Tibial nerve (tissue), 4 donors: Measurements from ENCODE around the gene CHKA. TPM values are rescaled to one million over a fixed set of nuclear protein-coding genes. Genes with fewer than 3 reads are reported as not detected.

Experiments
- DNase-seq, 2 donors: peaks; one replicate each; pipeline ENCODE4 v3.0.0-alpha.2; 2019; ENCODE audit warnings: low spot score in 2 of 2
- H3K27ac ChIP-seq, 4 donors: fragments of 200-600 bp; sonication (generic) in 3 of 4; one replicate each; pipeline ENCODE4 v1.5.1; 2017 to 2019; ENCODE audit warnings: mild to moderate bottlenecking in 1 of 4
- H3K27me3 ChIP-seq, 2 donors: fragments of 200-600 bp; sonication (generic) in 1 of 2; one replicate each; pipeline versions ENCODE4 v1.5.1 to v1.6.0; 2017 to 2019
- H3K36me3 ChIP-seq, 3 donors: fragments of 200-600 bp; sonication (generic); one replicate each; pipeline ENCODE4 v1.5.1; 2018 to 2019
- H3K4me1 ChIP-seq, 4 donors: fragments of 200-600 bp; sonication (generic) in 3 of 4; one replicate each; pipeline ENCODE4 v1.5.1; 2017 to 2019
- H3K4me3 ChIP-seq, 4 donors: fragments of 200-600 bp; sonication (generic) in 3 of 4; one replicate each; pipeline ENCODE4 v1.5.1; 2017 to 2019; ENCODE audit warnings: mild to moderate bottlenecking in 1 of 4, moderate library complexity in 1 of 4
- H3K9me3 ChIP-seq, 4 donors: fragments of 200-600 bp; sonication (generic) in 3 of 4; one replicate each; pipeline ENCODE4 v1.5.1; 2017 to 2019
- CTCF ChIP-seq, 5 experiments: fragments of 200-600 bp in 3 of 5; fragments of 450-650 bp in 2 of 5; sonication (generic) in 3 of 5; IDR thresholded peaks; one replicate each; pipeline ENCODE4 v1.5.1; 2016 to 2019; ENCODE audit warnings: antibody characterized with exemption in 5 of 5, mild to moderate bottlenecking in 3 of 5, moderate library complexity in 2 of 5
- EP300 ChIP-seq, 2 donors: sonication (generic); formaldehyde crosslinking; IDR thresholded peaks; one replicate each; pipeline ENCODE4 v1.6.1; 2017; ENCODE audit warnings: antibody characterized with exemption in 2 of 2, mild to moderate bottlenecking in 1 of 2
- POLR2A ChIP-seq, 2 donors: fragments of 450-650 bp; IDR thresholded peaks; one replicate each; pipeline ENCODE4 v1.6.1; 2017; ENCODE audit warnings: antibody characterized with exemption in 2 of 2, mild to moderate bottlenecking in 2 of 2, moderate library complexity in 2 of 2
- WGBS, 2 donors: methylation state at CpG; one replicate each; pipeline ENCODE4 v1.1.5; 2018; 5-methylcytosine and 5-hydroxymethylcytosine counted together
- total RNA-seq, 4 donors: library from RNA; depleted of rRNA; stranded (reverse); fragments of >200 nt; gene quantifications; one replicate each; pipeline ENCODE4 v1.1.0, GENCODE V29; 2016

CHKA gene
- total RNA-seq, result 10 to 100 TPM; 53.7 to 83.9 (median 78.0) TPM

- Histone ChIP-seq H3K4me3 (peak within 1 kb of the TSS; percentile 56 to 84 (median 72)), H3K4me1 (peaks cover 0 to 50% (median 37%) of the 10 kb centered on the region in 4 donors), H3K27ac (peak within 1 kb of the TSS; percentile 96 to 100 (median 100)), H3K27me3 (no peaks in the 10 kb centered on the region), H3K9me3 (no peaks in the 10 kb centered on the region), H3K36me3 (no peaks in the 10 kb centered on the region)
- TF ChIP-seq EP300 (IDR thresholded peaks at IDR 0.05), result peak; percentile 50 to 84
- TF ChIP-seq CTCF (IDR thresholded peaks at IDR 0.05), result peak in 2 of 5 experiments; percentile 42 to 49
- TF ChIP-seq POLR2A (IDR thresholded peaks at IDR 0.05), result peak; percentile 96 to 97
- DNase-seq, result peak; percentile 84 to 87
- 1% methylated on average over 32 to 67 of the region's 107 CpGs for WGBS, 2 donors
These were observed at the start of gene CHKA for GRCh38 chr11:68121067-68121899. Gene CHKA, minus strand, starts transcription at chr11:68121388. Its CDS starts 211 bp downstream, at chr11:68121177.

DNA sequence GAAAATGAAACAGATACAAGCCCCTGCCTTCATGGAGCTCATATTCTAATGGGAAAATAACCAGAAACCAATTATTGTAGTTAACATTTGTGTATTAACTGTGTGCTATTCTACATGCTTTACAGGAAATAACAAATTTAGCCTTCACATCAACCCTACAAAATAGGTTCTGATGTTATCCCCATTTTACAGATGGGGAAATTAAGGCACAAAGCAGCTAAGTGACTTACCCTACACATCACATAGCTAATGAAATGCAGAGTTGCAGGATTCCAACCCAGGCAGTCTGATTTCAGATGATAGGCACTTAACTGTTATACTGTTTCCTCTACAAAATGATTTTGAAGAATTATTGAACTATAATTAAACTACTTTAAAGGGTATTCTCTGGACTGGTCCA is 48.3 kb upstream of the CHKA start:
- no peak for DNase-seq
- Histone ChIP-seq H3K4me1 (no peaks in the 10 kb centered on the region), H3K4me3 (no peak overlapping the region), H3K27me3 (no peaks in the 10 kb centered on the region), H3K9me3 (no peaks in the 10 kb centered on the region), H3K36me3 (peaks cover 2 to 98% (median 50%) of the 10 kb centered on the region in 3 donors), H3K27ac (no peak overlapping the region)
- TF ChIP-seq CTCF (IDR thresholded peaks at IDR 0.05) (no peak), EP300 (IDR thresholded peaks at IDR 0.05) (no peak), POLR2A (IDR thresholded peaks at IDR 0.05) (no peak)

DNA sequence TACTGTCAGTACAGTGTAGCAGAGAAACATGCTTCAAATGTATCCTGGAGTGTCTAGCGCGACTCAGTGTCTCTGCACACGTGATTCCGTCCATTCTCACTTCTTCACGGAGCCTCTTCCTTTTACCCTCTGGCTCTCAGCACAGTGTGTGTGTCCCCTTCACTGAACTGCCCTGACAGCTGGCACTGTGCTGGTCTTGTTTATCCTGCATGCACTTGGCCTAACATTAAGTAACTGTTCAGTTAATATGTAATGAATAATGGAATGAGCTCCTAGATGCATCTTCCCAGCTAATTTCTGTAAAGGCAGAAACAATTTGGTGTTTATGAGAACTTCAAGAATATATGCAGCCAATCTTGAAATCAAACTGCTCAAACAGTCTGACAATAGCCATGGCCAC is 47.5 kb upstream of the CHKA start:
- TF ChIP-seq EP300 (IDR thresholded peaks at IDR 0.05), result no peak
- no peak for TF ChIP-seq CTCF (IDR thresholded peaks at IDR 0.05)
- no peak for TF ChIP-seq POLR2A (IDR thresholded peaks at IDR 0.05)
- Histone ChIP-seq H3K27me3 (no peaks in the 10 kb centered on the region), H3K27ac (no peak overlapping the region), H3K4me1 (no peaks in the 10 kb centered on the region), H3K4me3 (no peak overlapping the region), H3K36me3 (peaks cover 2 to 98% (median 50%) of the 10 kb centered on the region in 3 donors), H3K9me3 (no peaks in the 10 kb centered on the region)
- DNase-seq, result no peak
- WGBS, 2 donors, result 91 to 95% methylated on average over 5 of the region's 5 CpGs

- Histone ChIP-seq H3K9me3 (no peaks in the 10 kb centered on the region), H3K36me3 (peaks cover 2 to 96% (median 47%) of the 10 kb centered on the region in 3 donors), H3K4me1 (no peaks in the 10 kb centered on the region), H3K4me3 (no peak overlapping the region), H3K27me3 (no peaks in the 10 kb centered on the region), H3K27ac (no peak overlapping the region)
- 91 to 95% methylated on average over 6 of the region's 6 CpGs for WGBS, 2 donors
- DNase-seq, result no peak
- TF ChIP-seq CTCF (IDR thresholded peaks at IDR 0.05) (no peak), EP300 (IDR thresholded peaks at IDR 0.05) (no peak), POLR2A (IDR thresholded peaks at IDR 0.05) (no peak)
These were observed 46.3 kb upstream of the CHKA start for GRCh38 chr11:68167474-68167873.

DNA sequence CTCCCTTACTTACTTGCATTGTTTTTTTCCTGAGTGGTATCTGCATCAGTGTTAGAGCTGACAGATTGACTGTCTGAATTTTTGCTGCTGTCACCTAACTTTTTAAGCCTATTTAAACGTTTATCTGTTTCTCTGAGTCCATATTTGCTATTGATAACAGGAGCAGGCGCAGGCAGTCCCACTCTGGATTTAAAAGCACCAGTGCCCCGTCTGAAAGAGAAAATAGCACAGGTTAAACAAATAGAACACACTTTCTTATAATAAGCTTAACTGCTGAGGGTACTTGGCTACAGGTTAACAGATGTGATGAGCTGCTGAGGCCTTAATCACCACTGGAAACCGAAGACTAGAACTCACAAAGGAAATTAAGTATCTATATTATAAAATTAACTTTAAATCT is 45.8 kb upstream of the CHKA start:
- Histone ChIP-seq H3K27ac (no peak overlapping the region), H3K9me3 (no peaks in the 10 kb centered on the region), H3K27me3 (no peaks in the 10 kb centered on the region), H3K4me1 (no peaks in the 10 kb centered on the region), H3K36me3 (peaks cover 2 to 96% (median 42%) of the 10 kb centered on the region in 3 donors), H3K4me3 (no peak overlapping the region)
- DNase-seq, result no peak
- 84 to 85% methylated on average over 4 of the region's 4 CpGs for WGBS, 2 donors
- TF ChIP-seq POLR2A (IDR thresholded peaks at IDR 0.05) (no peak), EP300 (IDR thresholded peaks at IDR 0.05) (no peak), CTCF (IDR thresholded peaks at IDR 0.05) (no peak)
